ENCODE measurements around the gene FRAS1.
A peak's percentile ranks its signal among the peaks of the same experiment; 100 is the strongest.
"Not testable (repeated sequence)": the region's sequence is repeated elsewhere in the genome, so short reads cannot be mapped to it uniquely, and the experiment has no call there.

Gene FRAS1

GRCh38 chr4:78237360-78237759, 180.2 kb downstream of the FRAS1 start:
- H3K27ac ChIP-seq (ENCODE audit: low read depth, low read length) = no peak overlapping the region
- no peak overlapping the region for H3K4me3 ChIP-seq (ENCODE audit: low read depth, low read length)
- no peaks in the 10 kb centered on the region for H3K9me3 ChIP-seq (ENCODE audit: control insufficient read depth, insufficient read depth, low read length)
- H3K36me3 ChIP-seq (ENCODE audit: control insufficient read depth, insufficient read depth, low read length) = no peaks in the 10 kb centered on the region
- H3K9ac ChIP-seq (ENCODE audit: low read depth, low read length) = no peak overlapping the region
- no peaks in the 10 kb centered on the region for H3K27me3 ChIP-seq (ENCODE audit: control insufficient read depth, insufficient read depth, low read length)
- peaks cover 3% of the 10 kb centered on the region; the same call in 1 of the 2 replicates for H3K4me1 ChIP-seq (ENCODE audit: control insufficient read depth, insufficient read depth, low read length)

GRCh38 chr4:78242071-78242470, 184.9 kb downstream of the FRAS1 start:
- no peak overlapping the region for H3K4me3 ChIP-seq (ENCODE audit: low read depth, low read length)
- H3K36me3 ChIP-seq (ENCODE audit: control insufficient read depth, insufficient read depth, low read length) = 0 out of 2 replicates have a peak, but pooled peaks cover 5% of the 10 kb centered on the region
- no peaks in the 10 kb centered on the region for H3K27me3 ChIP-seq (ENCODE audit: control insufficient read depth, insufficient read depth, low read length)
- H3K9me3 ChIP-seq (ENCODE audit: control insufficient read depth, insufficient read depth, low read length) = no peaks in the 10 kb centered on the region
- no peak overlapping the region for H3K27ac ChIP-seq (ENCODE audit: low read depth, low read length)
- peaks cover 11% of the 10 kb centered on the region for H3K4me1 ChIP-seq (ENCODE audit: control insufficient read depth, insufficient read depth, low read length)
- no peak overlapping the region for H3K9ac ChIP-seq (ENCODE audit: low read depth, low read length)

GRCh38 chr4:78244705-78245485, 187.8 kb downstream of the FRAS1 start:
- peak overlapping the region; percentile 48 for H3K27ac ChIP-seq (ENCODE audit: low read depth, low read length)
- no peaks in the 10 kb centered on the region for H3K9me3 ChIP-seq (ENCODE audit: control insufficient read depth, insufficient read depth, low read length)
- no peak overlapping the region for H3K4me3 ChIP-seq (ENCODE audit: low read depth, low read length)
- H3K27me3 ChIP-seq (ENCODE audit: control insufficient read depth, insufficient read depth, low read length) = no peaks in the 10 kb centered on the region
- no peak overlapping the region for H3K9ac ChIP-seq (ENCODE audit: low read depth, low read length)
- 0 out of 2 replicates have a peak, but pooled peaks cover 5% of the 10 kb centered on the region for H3K36me3 ChIP-seq (ENCODE audit: control insufficient read depth, insufficient read depth, low read length)
- H3K4me1 ChIP-seq (ENCODE audit: control insufficient read depth, insufficient read depth, low read length) = peaks cover 15% of the 10 kb centered on the region

- Histone ChIP-seq H3K27ac (ENCODE audit: low read depth, low read length) (no peak overlapping the region), H3K27me3 (ENCODE audit: control insufficient read depth, insufficient read depth, low read length) (no peaks in the 10 kb centered on the region), H3K4me1 (ENCODE audit: control insufficient read depth, insufficient read depth, low read length) (peaks cover 21% of the 10 kb centered on the region), H3K9ac (ENCODE audit: low read depth, low read length) (no peak overlapping the region), H3K36me3 (ENCODE audit: control insufficient read depth, insufficient read depth, low read length) (0 out of 2 replicates have a peak, but pooled peaks cover 5% of the 10 kb centered on the region), H3K4me3 (ENCODE audit: low read depth, low read length) (no peak overlapping the region), H3K9me3 (ENCODE audit: control insufficient read depth, insufficient read depth, low read length) (no peaks in the 10 kb centered on the region)
These were observed 190.6 kb downstream of the FRAS1 start for GRCh38 chr4:78247536-78248285.

- H3K36me3 ChIP-seq (ENCODE audit: control insufficient read depth, insufficient read depth, low read length) = peaks cover 26% of the 10 kb centered on the region
- H3K9ac ChIP-seq (ENCODE audit: low read depth, low read length) = no peak overlapping the region
- no peaks in the 10 kb centered on the region; the same call in 1 of the 2 replicates for H3K9me3 ChIP-seq (ENCODE audit: control insufficient read depth, insufficient read depth, low read length)
- H3K4me3 ChIP-seq (ENCODE audit: low read depth, low read length) = no peak overlapping the region
- no peak overlapping the region for H3K27ac ChIP-seq (ENCODE audit: low read depth, low read length)
- peaks cover 17% of the 10 kb centered on the region for H3K4me1 ChIP-seq (ENCODE audit: control insufficient read depth, insufficient read depth, low read length)
- H3K27me3 ChIP-seq (ENCODE audit: control insufficient read depth, insufficient read depth, low read length) = no peaks in the 10 kb centered on the region
These were observed 193.4 kb downstream of the FRAS1 start for GRCh38 chr4:78250500-78250899.

GRCh38 chr4:78252773-78253172, 195.7 kb downstream of the FRAS1 start:
- H3K9ac ChIP-seq (ENCODE audit: low read depth, low read length); H3K4me3 ChIP-seq (ENCODE audit: low read depth, low read length); H3K9me3 ChIP-seq (ENCODE audit: control insufficient read depth, insufficient read depth, low read length); H3K27me3 ChIP-seq (ENCODE audit: control insufficient read depth, insufficient read depth, low read length): not testable (repeated sequence)
- Histone ChIP-seq H3K27ac (ENCODE audit: low read depth, low read length) (peak overlapping the region; percentile 39), H3K36me3 (ENCODE audit: control insufficient read depth, insufficient read depth, low read length) (peaks cover 48% of the 10 kb centered on the region), H3K4me1 (ENCODE audit: control insufficient read depth, insufficient read depth, low read length) (peaks cover 17% of the 10 kb centered on the region)

- H3K27ac ChIP-seq (ENCODE audit: low read depth, low read length) = no peak overlapping the region
- no peak overlapping the region for H3K9ac ChIP-seq (ENCODE audit: low read depth, low read length)
- peaks cover 13% of the 10 kb centered on the region for H3K4me1 ChIP-seq (ENCODE audit: control insufficient read depth, insufficient read depth, low read length)
- H3K4me3 ChIP-seq (ENCODE audit: low read depth, low read length) = no peak overlapping the region
- H3K9me3 ChIP-seq (ENCODE audit: control insufficient read depth, insufficient read depth, low read length) = no peaks in the 10 kb centered on the region; the same call in none of the 2 replicates
- H3K27me3 ChIP-seq (ENCODE audit: control insufficient read depth, insufficient read depth, low read length) = no peaks in the 10 kb centered on the region
- peaks cover 55% of the 10 kb centered on the region for H3K36me3 ChIP-seq (ENCODE audit: control insufficient read depth, insufficient read depth, low read length)
These were observed 197.8 kb downstream of the FRAS1 start for GRCh38 chr4:78254893-78255292.

- no peak overlapping the region for H3K4me3 ChIP-seq (ENCODE audit: low read depth, low read length)
- no peaks in the 10 kb centered on the region for H3K27me3 ChIP-seq (ENCODE audit: control insufficient read depth, insufficient read depth, low read length)
- H3K27ac ChIP-seq (ENCODE audit: low read depth, low read length) = no peak overlapping the region
- peaks cover 66% of the 10 kb centered on the region for H3K36me3 ChIP-seq (ENCODE audit: control insufficient read depth, insufficient read depth, low read length)
- H3K9ac ChIP-seq (ENCODE audit: low read depth, low read length) = no peak overlapping the region
- no peaks in the 10 kb centered on the region for H3K9me3 ChIP-seq (ENCODE audit: control insufficient read depth, insufficient read depth, low read length)
- no peaks in the 10 kb centered on the region for H3K4me1 ChIP-seq (ENCODE audit: control insufficient read depth, insufficient read depth, low read length)
These were observed 207.9 kb downstream of the FRAS1 start for GRCh38 chr4:78265006-78265405.

- Histone ChIP-seq H3K4me1 (ENCODE audit: control insufficient read depth, insufficient read depth, low read length) (no peaks in the 10 kb centered on the region), H3K27ac (ENCODE audit: low read depth, low read length) (no peak overlapping the region), H3K9ac (ENCODE audit: low read depth, low read length) (no peak overlapping the region), H3K4me3 (ENCODE audit: low read depth, low read length) (no peak overlapping the region), H3K27me3 (ENCODE audit: control insufficient read depth, insufficient read depth, low read length) (no peaks in the 10 kb centered on the region), H3K9me3 (ENCODE audit: control insufficient read depth, insufficient read depth, low read length) (no peaks in the 10 kb centered on the region), H3K36me3 (ENCODE audit: control insufficient read depth, insufficient read depth, low read length) (peaks cover 76% of the 10 kb centered on the region)
These were observed 210.7 kb downstream of the FRAS1 start for GRCh38 chr4:78267790-78268189.

GRCh38 chr4:78268597-78268996, 211.5 kb downstream of the FRAS1 start:
- H3K9me3 ChIP-seq (ENCODE audit: control insufficient read depth, insufficient read depth, low read length) = no peaks in the 10 kb centered on the region
- no peak overlapping the region for H3K27ac ChIP-seq (ENCODE audit: low read depth, low read length)
- no peaks in the 10 kb centered on the region for H3K27me3 ChIP-seq (ENCODE audit: control insufficient read depth, insufficient read depth, low read length)
- H3K4me3 ChIP-seq (ENCODE audit: low read depth, low read length) = no peak overlapping the region
- no peaks in the 10 kb centered on the region for H3K4me1 ChIP-seq (ENCODE audit: control insufficient read depth, insufficient read depth, low read length)
- H3K9ac ChIP-seq (ENCODE audit: low read depth, low read length) = no peak overlapping the region
- peaks cover 71% of the 10 kb centered on the region for H3K36me3 ChIP-seq (ENCODE audit: control insufficient read depth, insufficient read depth, low read length)

- H3K4me3 ChIP-seq (ENCODE audit: low read depth, low read length); H3K27me3 ChIP-seq (ENCODE audit: control insufficient read depth, insufficient read depth, low read length); H3K9ac ChIP-seq (ENCODE audit: low read depth, low read length); H3K4me1 ChIP-seq (ENCODE audit: control insufficient read depth, insufficient read depth, low read length); H3K9me3 ChIP-seq (ENCODE audit: control insufficient read depth, insufficient read depth, low read length); H3K27ac ChIP-seq (ENCODE audit: low read depth, low read length): not testable (repeated sequence)
- H3K36me3 ChIP-seq (ENCODE audit: control insufficient read depth, insufficient read depth, low read length) = peaks cover 44% of the 10 kb centered on the region
These were observed 218.3 kb downstream of the FRAS1 start for GRCh38 chr4:78275450-78275849.

Measured in HUES48 (cell line).